K562 (cell line): ENCODE measurements around the gene RABGAP1. TPM values are rescaled to one million over a fixed set of nuclear protein-coding genes. Genes with fewer than 3 reads are reported as not detected.

Experiments used
- BDP1 ChIP-seq: IDR thresholded peaks from 3 replicates; pipeline ENCODE4 v1.6.1; 2011; ENCODE audit not compliant: insufficient read length, insufficient read depth
- GABPB1 ChIP-seq: sonication (generic); formaldehyde crosslinking; IDR thresholded peaks from 2 replicates; pipeline ENCODE4 v1.8.0; 2022; ENCODE audit warnings: mild to moderate bottlenecking, missing genetic modification reagents
- KLF1 ChIP-seq: fragments of 450-650 bp; IDR thresholded peaks from 2 replicates; pipeline ENCODE4 v1.6.1; 2016; ENCODE audit warnings: missing genetic modification characterization, missing compliant biosample characterization
- PHF8 ChIP-seq: fragments of 200-600 bp; sonication (generic); IDR thresholded peaks from 2 replicates; pipeline ENCODE4 v1.6.1; 2012; ENCODE audit warnings: mixed run types, mild to moderate bottlenecking, inconsistent platforms, low read length, moderate library complexity, borderline replicate concordance
- RB1 ChIP-seq: fragments of 450-650 bp; IDR thresholded peaks from 2 replicates; pipeline ENCODE4 v1.6.1; 2017; ENCODE audit warnings: low read depth, mild to moderate bottlenecking
- SOX6 ChIP-seq: fragments of 450-650 bp; IDR thresholded peaks from 2 replicates; pipeline ENCODE4 v1.6.1; 2014; ENCODE audit warnings: mild to moderate bottlenecking
- SP1 ChIP-seq: sonication (generic); formaldehyde crosslinking; IDR thresholded peaks from 2 replicates; pipeline ENCODE4 v1.8.1; 2022; ENCODE audit warnings: mild to moderate bottlenecking, missing genetic modification reagents
- SPI1 ChIP-seq: IDR thresholded peaks from 2 replicates; pipeline ENCODE4 v1.6.1; 2011; ENCODE audit warnings: low read depth, low read length, control low read depth, borderline replicate concordance
- TAF7 ChIP-seq: fragments of 450-650 bp; IDR thresholded peaks from 2 replicates; pipeline ENCODE4 v1.6.1; 2016; ENCODE audit warnings: missing genetic modification characterization, missing compliant biosample characterization
- ZNF184 ChIP-seq: sonication (generic); formaldehyde crosslinking; IDR thresholded peaks from 2 replicates; pipeline ENCODE4 v1.5.0; 2020; ENCODE audit warnings: missing genetic modification reagents
- polyA plus RNA-seq, 8 experiments: library from polyadenylated mRNA; depleted of rRNA in 4 of 8; stranded (reverse) in 5 of 8; unstranded in 3 of 8; fragments of >200 nt; fragmentation: Nextera tagmentation in 2 of 8; fragmentation: Illumina TruSeq in 1 of 8; extraction: Ambion mirVana in 2 of 8; extraction: Trizol in 1 of 8; gene quantifications; 2 replicates each; pipeline versions ENCODE4 v1.2.1 to v1.2.3, GENCODE V29; 2011 to 2014; ENCODE audit warnings: inconsistent platforms in 1 of 8, missing spikeins in 1 of 8
- total RNA-seq, 7 experiments: library from RNA; depleted of rRNA in 6 of 7; stranded (reverse); fragments of >200 nt in 6 of 7; fragmentation: Illumina TruSeq in 2 of 7; extraction: Trizol in 2 of 7; gene quantifications; 2 replicates each; pipeline versions ENCODE4 v1.2.1 to v1.2.3, GENCODE V29; 2011 to 2021; ENCODE audit warnings: low replicate concordance in 1 of 7
- TF ChIP-seq, protein P1 (sequence below), 3 experiments: fragments of 200-800 bp in 1 of 3; fragments of 250-450 bp in 1 of 3; fragments of 450-650 bp in 1 of 3; sonication (Bioruptor Pico) in 1 of 3; sonication (Bioruptor generic) in 1 of 3; formaldehyde crosslinking in 1 of 3; IDR thresholded peaks; 2 replicates each; pipeline versions ENCODE4 v1.6.1 to v1.8.0; 2016 to 2022; ENCODE audit warnings: mild to moderate bottlenecking in 2 of 3, missing genetic modification characterization in 2 of 3, missing compliant biosample characterization in 1 of 3, moderate library complexity in 1 of 3
- TF ChIP-seq, protein P2 (sequence below): fragments of 200-800 bp; sonication (Bioruptor generic); IDR thresholded peaks from 2 replicates; pipeline ENCODE4 v1.6.1; 2017; ENCODE audit warnings: missing genetic modification characterization, missing compliant biosample characterization

Gene RABGAP1
- total and polyA plus RNA-seq, 9 of the 15 experiments (the other 6 are each of a cell fraction or from before 2014, with no cell fraction given): 1.5 to 22.7 (median 13.1) TPM

DNA sequence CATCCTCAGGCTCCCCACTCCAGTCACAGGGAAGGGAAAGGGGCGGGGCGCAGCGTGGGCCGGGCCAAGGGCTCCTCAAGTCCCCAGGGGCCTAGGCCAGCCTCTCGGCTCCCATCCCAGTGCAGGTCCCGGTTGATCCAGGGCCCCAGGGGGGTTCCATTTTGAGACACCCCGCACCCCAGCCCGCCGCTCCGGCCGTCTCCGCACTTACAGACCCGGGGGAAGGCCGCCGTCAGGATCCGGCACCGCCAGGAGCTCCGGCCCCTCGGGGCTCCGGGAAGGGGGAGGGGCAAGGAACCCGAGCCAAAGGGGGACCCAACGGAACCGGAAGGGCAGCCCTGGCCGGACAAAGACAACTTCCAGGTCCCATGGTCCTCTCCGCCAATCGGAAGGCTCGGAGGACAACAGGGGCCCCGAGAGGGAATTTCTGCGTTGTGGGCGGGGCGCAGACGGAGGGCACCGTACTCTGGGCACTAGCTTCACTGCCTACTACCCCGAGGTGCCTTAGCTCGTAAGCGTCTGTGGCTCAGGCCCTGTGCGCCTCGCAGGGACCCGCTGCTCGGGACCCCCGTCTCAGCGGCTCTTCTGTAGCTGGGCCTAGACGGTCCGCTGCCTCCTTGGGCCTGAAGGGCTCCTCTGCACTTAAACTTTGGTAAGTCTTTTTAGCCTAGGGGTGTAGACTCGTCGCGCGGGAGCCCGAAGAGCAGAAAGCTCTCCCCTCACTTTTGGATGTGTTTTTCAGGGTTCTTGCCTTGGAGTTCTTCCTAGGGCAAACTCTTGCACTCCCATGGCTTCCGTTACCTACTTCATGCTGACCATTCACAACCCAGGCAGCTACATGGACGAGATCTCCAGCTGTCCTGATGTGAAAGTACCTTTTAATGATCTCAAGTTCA, 9.3 kb upstream of the RABGAP1 start, which contains the start of gene ZBTB26 (continued):
- TF ChIP-seq, protein P1, sequence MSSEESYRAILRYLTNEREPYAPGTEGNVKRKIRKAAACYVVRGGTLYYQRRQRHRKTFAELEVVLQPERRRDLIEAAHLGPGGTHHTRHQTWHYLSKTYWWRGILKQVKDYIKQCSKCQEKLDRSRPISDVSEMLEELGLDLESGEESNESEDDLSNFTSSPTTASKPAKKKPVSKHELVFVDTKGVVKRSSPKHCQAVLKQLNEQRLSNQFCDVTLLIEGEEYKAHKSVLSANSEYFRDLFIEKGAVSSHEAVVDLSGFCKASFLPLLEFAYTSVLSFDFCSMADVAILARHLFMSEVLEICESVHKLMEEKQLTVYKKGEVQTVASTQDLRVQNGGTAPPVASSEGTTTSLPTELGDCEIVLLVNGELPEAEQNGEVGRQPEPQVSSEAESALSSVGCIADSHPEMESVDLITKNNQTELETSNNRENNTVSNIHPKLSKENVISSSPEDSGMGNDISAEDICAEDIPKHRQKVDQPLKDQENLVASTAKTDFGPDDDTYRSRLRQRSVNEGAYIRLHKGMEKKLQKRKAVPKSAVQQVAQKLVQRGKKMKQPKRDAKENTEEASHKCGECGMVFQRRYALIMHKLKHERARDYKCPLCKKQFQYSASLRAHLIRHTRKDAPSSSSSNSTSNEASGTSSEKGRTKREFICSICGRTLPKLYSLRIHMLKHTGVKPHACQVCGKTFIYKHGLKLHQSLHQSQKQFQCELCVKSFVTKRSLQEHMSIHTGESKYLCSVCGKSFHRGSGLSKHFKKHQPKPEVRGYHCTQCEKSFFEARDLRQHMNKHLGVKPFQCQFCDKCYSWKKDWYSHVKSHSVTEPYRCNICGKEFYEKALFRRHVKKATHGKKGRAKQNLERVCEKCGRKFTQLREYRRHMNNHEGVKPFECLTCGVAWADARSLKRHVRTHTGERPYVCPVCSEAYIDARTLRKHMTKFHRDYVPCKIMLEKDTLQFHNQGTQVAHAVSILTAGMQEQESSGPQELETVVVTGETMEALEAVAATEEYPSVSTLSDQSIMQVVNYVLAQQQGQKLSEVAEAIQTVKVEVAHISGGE (CRISPR knock-in tag; IDR thresholded peaks at IDR 0.05): peak; percentile 86 to 97 (median 96)
- TF ChIP-seq PHF8 (peak; percentile 83), ZNF184 (no peak), RB1 (no peak), SP1 (CRISPR knock-in tag) (peak; percentile 88), BDP1 (no peak), SPI1 (no peak), KLF1 (tag) (no peak), GABPB1 (CRISPR knock-in tag) (peak; percentile 93), SOX6 (0 out of 2 replicates have a peak, but pooled peaks have one; percentile 33), TAF7 (tag) (peak; percentile 51; the same call in 1 of the 2 replicates)
- TF ChIP-seq, protein P2, sequence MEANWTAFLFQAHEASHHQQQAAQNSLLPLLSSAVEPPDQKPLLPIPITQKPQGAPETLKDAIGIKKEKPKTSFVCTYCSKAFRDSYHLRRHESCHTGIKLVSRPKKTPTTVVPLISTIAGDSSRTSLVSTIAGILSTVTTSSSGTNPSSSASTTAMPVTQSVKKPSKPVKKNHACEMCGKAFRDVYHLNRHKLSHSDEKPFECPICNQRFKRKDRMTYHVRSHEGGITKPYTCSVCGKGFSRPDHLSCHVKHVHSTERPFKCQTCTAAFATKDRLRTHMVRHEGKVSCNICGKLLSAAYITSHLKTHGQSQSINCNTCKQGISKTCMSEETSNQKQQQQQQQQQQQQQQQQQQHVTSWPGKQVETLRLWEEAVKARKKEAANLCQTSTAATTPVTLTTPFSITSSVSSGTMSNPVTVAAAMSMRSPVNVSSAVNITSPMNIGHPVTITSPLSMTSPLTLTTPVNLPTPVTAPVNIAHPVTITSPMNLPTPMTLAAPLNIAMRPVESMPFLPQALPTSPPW (CRISPR knock-in tag): peak; percentile 77
